Measurements from ENCODE around the gene CORO1C.

The CORO1C gene

GRCh38 chr12:108599948-108600701, 131.2 kb downstream of the CORO1C start:
- no peak for DNase-seq (ENCODE audit: low read depth in 2 of 2)

- no peak for DNase-seq (ENCODE audit: low read depth in 2 of 2)
These were observed 131.8 kb downstream of the CORO1C start for GRCh38 chr12:108599541-108599940.

- no peak for DNase-seq (ENCODE audit: low read depth in 2 of 2)
These were observed 132.6 kb downstream of the CORO1C start for GRCh38 chr12:108598553-108599250.

GRCh38 chr12:108597559-108598471, 133.5 kb downstream of the CORO1C start, which contains the start of gene TMEM119:
TMEM119 (minus strand) TSS chr12:108598084; CDS start chr12:108592383, 5,701 bp downstream.
- no peak for DNase-seq (ENCODE audit: low read depth in 2 of 2)

GRCh38 chr12:108596854-108597558, 134.3 kb downstream of the CORO1C start:
- DNase-seq (ENCODE audit: low read depth in 2 of 2): no peak

GRCh38 chr12:108595711-108596647, 135.3 kb downstream of the CORO1C start:
- no peak for DNase-seq (ENCODE audit: low read depth in 2 of 2)
